Cardiac septum (tissue), 1 donor: ENCODE measurements around the gene PCID2. TPM values are rescaled to one million over a fixed set of nuclear protein-coding genes. Genes with fewer than 3 reads are reported as not detected.

ENCODE experiments used
- DNase-seq: peaks from one replicate; pipeline ENCODE4 v3.0.0-alpha.2; 2020; ENCODE audit warnings: low spot score
- intact Hi-C: fragments of 100-400 bp; cut with DNase I; formaldehyde crosslinking; loops from one replicate; pipeline ENCODE4 v1.14.0; 2022
- total RNA-seq: library from RNA; stranded (reverse); fragmentation: NEBNext Ultra II Directional; extraction: Animal tissue kit (Norgen Biotek cat#: 25700); gene quantifications from one replicate; pipeline ENCODE4 v1.2.1, GENCODE V29; 2021
- donor health status: DM: no; HTN: no; CAD: no.

PCID2 gene
- total RNA-seq, 1 donor from 2014 or later: 47.8 TPM

GRCh38 chr13:113196970-113197737 is 11.3 kb downstream of the PCID2 start:
- DNase-seq: no peak
- intact Hi-C loops: no loop called here

GRCh38 chr13:113195360-113195759 is 13.1 kb downstream of the PCID2 start:
- intact Hi-C loops: no loop called here
- no peak for DNase-seq

GRCh38 chr13:113192902-113193301 is 15.6 kb downstream of the PCID2 start:
- DNase-seq: no peak
- intact Hi-C loops: no loop called here

GRCh38 chr13:113192279-113192678 is 16.2 kb downstream of the PCID2 start:
- DNase-seq: no peak
- intact Hi-C loops: no loop called here

- intact Hi-C loops: no loop called here
- no peak for DNase-seq
Observed at GRCh38 chr13:113190181-113190580, 18.3 kb downstream of the PCID2 start.

GRCh38 chr13:113187883-113188665 is 20.4 kb downstream of the PCID2 start:
- DNase-seq: no peak
- intact Hi-C loops: no loop called here

- intact Hi-C loops: no loop called here
- peak; percentile 91 for DNase-seq
Observed at GRCh38 chr13:113187263-113187669, 21.2 kb downstream of the PCID2 start.

GRCh38 chr13:113186061-113186900 is 22.2 kb downstream of the PCID2 start:
- DNase-seq: no peak
- intact Hi-C loops: no loop called here

GRCh38 chr13:113184568-113185440 is 23.7 kb downstream of the PCID2 start:
- DNase-seq: no peak
- intact Hi-C loops: no loop called here

- DNase-seq: no peak
- intact Hi-C loops: no loop called here
Observed at GRCh38 chr13:113183450-113184129, 24.9 kb downstream of the PCID2 start.

GRCh38 chr13:113182046-113182445 is 26.4 kb downstream of the PCID2 start:
- intact Hi-C loops: no loop called here

GRCh38 chr13:113179374-113180230 is 28.9 kb downstream of the PCID2 start:
- intact Hi-C loops: no loop called here
- peak; percentile 78 for DNase-seq

More at GRCh38 chr13:113182046-113182445, 26.4 kb downstream of the PCID2 start:
- no peak for DNase-seq

GRCh38 chr13:113178896-113179167 is 29.6 kb downstream of the PCID2 start:
- DNase-seq: no peak
- intact Hi-C loops: no loop called here

GRCh38 chr13:113178070-113178895 is 30.2 kb downstream of the PCID2 start:
- DNase-seq: no peak
- intact Hi-C loops: no loop called here

GRCh38 chr13:113176822-113177221 is 31.6 kb downstream of the PCID2 start:
- no peak for DNase-seq
- intact Hi-C loops: no loop called here

GRCh38 chr13:113176280-113176679 is 32.2 kb downstream of the PCID2 start:
- intact Hi-C loops: no loop called here
- DNase-seq: no peak

- intact Hi-C loops: no loop called here
- no peak for DNase-seq
Observed at GRCh38 chr13:113172419-113172926, 36.0 kb downstream of the PCID2 start.
